DOHH2 (cell line): Measurements from ENCODE around the gene PRDX5.

Experiments used
- H3F3A ChIP-seq: fragments of 200-600 bp; sonication (generic), shearing (Covaris generic); 2 replicates; pipeline ENCODE4 v1.6.0; 2016; ENCODE audit warnings: antibody characterized with exemption, mild to moderate bottlenecking; ENCODE audit not compliant: control insufficient read depth, insufficient read depth
- H3K27ac ChIP-seq: fragments of 200-600 bp; sonication (generic); 2 replicates; pipeline ENCODE4 v1.5.1; 2014; ENCODE audit warnings: low read depth, mild to moderate bottlenecking, low read length, moderate library complexity
- H3K27me3 ChIP-seq: fragments of 200-600 bp; sonication (generic); 2 replicates; pipeline ENCODE4 v1.6.1; 2014; ENCODE audit warnings: mild to moderate bottlenecking, low read length, mixed read lengths; ENCODE audit not compliant: control insufficient read depth
- H3K36me3 ChIP-seq: fragments of 200-600 bp; sonication (generic); 2 replicates; pipeline ENCODE4 v1.6.1; 2014; ENCODE audit warnings: mild to moderate bottlenecking, low read length, moderate library complexity, mixed read lengths; ENCODE audit not compliant: control insufficient read depth
- H3K4me1 ChIP-seq: fragments of 200-600 bp; sonication (generic); 2 replicates; pipeline ENCODE4 v1.6.1; 2014; ENCODE audit warnings: mild to moderate bottlenecking, low read length, mixed read lengths; ENCODE audit not compliant: control insufficient read depth
- H3K4me2 ChIP-seq: fragments of 200-600 bp; sonication (generic); 2 replicates; pipeline ENCODE4 v1.6.0; 2014; ENCODE audit warnings: mild to moderate bottlenecking, low read length, moderate library complexity
- H3K4me3 ChIP-seq: fragments of 200-600 bp; sonication (generic); 2 replicates; pipeline ENCODE4 v1.5.1; 2014; ENCODE audit warnings: mild to moderate bottlenecking, low read length, mixed read lengths
- H3K79me2 ChIP-seq: fragments of 200-600 bp; sonication (generic); 2 replicates; pipeline ENCODE4 v1.6.1; 2014; ENCODE audit warnings: mild to moderate bottlenecking, low read length, mixed read lengths; ENCODE audit not compliant: control insufficient read depth
- H3K9me2 ChIP-seq: fragments of 200-600 bp; sonication (generic); replicated peaks from 2 replicates; pipeline ENCODE4 v1.6.1; 2014; ENCODE audit warnings: mild to moderate bottlenecking, low read length, mixed read lengths; ENCODE audit not compliant: control insufficient read depth
- H3K9me3 ChIP-seq: fragments of 200-600 bp; sonication (generic); 2 replicates; pipeline ENCODE4 v1.6.1; 2014; ENCODE audit warnings: antibody characterized with exemption, low read length, mixed read lengths; ENCODE audit not compliant: control insufficient read depth, insufficient read depth
- H4K20me1 ChIP-seq: fragments of 200-600 bp; sonication (generic); 2 replicates; pipeline ENCODE4 v1.6.0; 2014; ENCODE audit warnings: low read depth, mild to moderate bottlenecking, antibody characterized with exemption, low read length, moderate library complexity; ENCODE audit not compliant: control insufficient read depth, insufficient read depth
- CTCF ChIP-seq: fragments of 200-600 bp; sonication (generic); IDR thresholded peaks from one replicate; pipeline ENCODE4 v1.5.1; 2014; ENCODE audit warnings: antibody characterized with exemption, mild to moderate bottlenecking, low read depth, low read length; ENCODE audit not compliant: poor library complexity, severe bottlenecking
- EZH2phosphoT487 ChIP-seq: fragments of 200-600 bp; sonication (generic); IDR thresholded peaks from 2 replicates; pipeline ENCODE4 v1.6.1; 2017; ENCODE audit warnings: borderline replicate concordance, mild to moderate bottlenecking, antibody characterized with exemption, low read length, moderate library complexity, mixed read lengths

PRDX5 gene

DNA sequence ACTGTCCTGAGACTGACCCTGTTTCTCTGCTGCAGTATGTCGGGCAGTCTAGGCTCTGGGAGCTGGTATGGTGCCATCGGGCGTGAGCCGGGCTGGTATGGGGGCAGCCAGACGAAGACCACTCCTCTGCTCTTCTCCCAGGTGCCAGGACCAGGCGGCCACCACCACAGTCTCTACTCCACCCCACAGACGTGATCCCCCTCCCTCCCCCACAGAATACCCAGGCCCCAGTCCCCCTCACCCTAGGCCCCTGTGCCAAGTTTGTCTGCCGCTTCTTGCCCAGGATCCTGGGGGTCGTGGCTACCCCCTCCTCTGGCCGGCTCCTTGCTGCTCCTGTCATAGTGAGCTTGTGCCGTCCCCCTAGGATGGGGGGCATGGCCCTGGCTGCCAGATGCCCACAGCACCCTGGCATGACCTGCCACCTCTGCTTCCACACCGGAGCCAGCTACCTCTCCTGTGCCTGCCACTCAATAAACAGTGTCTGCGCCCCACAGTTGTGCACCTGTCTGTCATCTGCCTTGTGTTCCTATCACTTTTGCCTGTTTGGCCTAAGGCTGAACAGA lies 28.8 kb upstream of the PRDX5 start:
- Histone ChIP-seq H3K4me3 (no peak overlapping the region), H3K9me3 (no peaks in the 10 kb centered on the region), H3K79me2 (peaks cover 2% of the 10 kb centered on the region), H3K36me3 (no peaks in the 10 kb centered on the region), H3K27ac (no peak overlapping the region), H3F3A (peaks cover 2% of the 10 kb centered on the region; the same call in 1 of the 2 replicates), H3K4me1 (peaks cover 11% of the 10 kb centered on the region), H4K20me1 (no peaks in the 10 kb centered on the region), H3K9me2 (no peaks in the 10 kb centered on the region), H3K27me3 (peaks cover 31% of the 10 kb centered on the region), H3K4me2 (no peak overlapping the region)
- TF ChIP-seq EZH2phosphoT487 (no peak), CTCF (no peak)

- H3K27me3 ChIP-seq, result peaks cover 44% of the 10 kb centered on the region
- peaks cover 9% of the 10 kb centered on the region for H3K4me1 ChIP-seq
- TF ChIP-seq EZH2phosphoT487 (no peak), CTCF (no peak)
- H3F3A ChIP-seq, result no peaks in the 10 kb centered on the region
- no peaks in the 10 kb centered on the region for H3K9me3 ChIP-seq
- H3K4me3 ChIP-seq, result no peak overlapping the region
- H3K27ac ChIP-seq, result no peak overlapping the region
- no peak overlapping the region for H3K4me2 ChIP-seq
- no peaks in the 10 kb centered on the region for H3K9me2 ChIP-seq
- H3K79me2 ChIP-seq, result no peaks in the 10 kb centered on the region; the same call in 1 of the 2 replicates
- no peaks in the 10 kb centered on the region for H3K36me3 ChIP-seq
- H4K20me1 ChIP-seq, result no peaks in the 10 kb centered on the region
Observed at GRCh38 chr11:64290352-64291261, 27.3 kb upstream of the PRDX5 start.

DNA sequence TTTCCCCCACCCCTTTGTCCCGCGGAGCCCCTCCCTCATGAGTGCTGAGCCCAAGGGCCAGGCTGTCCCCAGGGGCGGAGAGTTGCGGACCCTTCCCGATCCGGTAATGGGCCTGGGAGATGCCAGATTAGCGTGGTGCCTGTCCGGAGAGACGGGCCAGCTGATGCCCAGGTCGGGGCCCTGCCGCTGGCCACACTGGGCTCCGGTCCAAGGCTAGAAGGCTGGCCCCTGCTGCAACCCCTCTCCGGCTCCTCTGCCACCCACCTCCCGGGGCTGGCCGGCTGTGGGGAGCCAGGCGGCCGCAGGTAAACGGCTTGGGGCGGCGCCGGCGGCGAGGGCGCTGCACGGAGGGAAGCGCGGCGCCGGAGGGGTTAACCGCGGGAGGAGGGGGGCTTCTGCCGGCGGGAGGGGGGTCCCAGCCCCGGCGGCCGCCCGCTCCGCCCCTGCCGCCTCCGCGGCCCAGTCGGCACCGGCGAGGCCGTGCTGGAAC lies 26.6 kb upstream of the PRDX5 start, which contains the start of gene KCNK4:
Gene KCNK4 (plus strand): TSS at position 41 of the 490 bp plus-strand sequence. CDS start 1,717 bp downstream, outside the sequence.
- peaks cover 5% of the 10 kb centered on the region for H3K4me1 ChIP-seq
- no peaks in the 10 kb centered on the region for H3F3A ChIP-seq
- peaks cover 51% of the 10 kb centered on the region for H3K27me3 ChIP-seq
- no peak within 1 kb of the TSS for H3K27ac ChIP-seq
- no peaks in the 10 kb centered on the region for H3K79me2 ChIP-seq
- TF ChIP-seq EZH2phosphoT487 (no peak), CTCF (no peak)
- no peaks in the 10 kb centered on the region for H3K36me3 ChIP-seq
- no peaks in the 10 kb centered on the region for H3K9me2 ChIP-seq
- H4K20me1 ChIP-seq, result no peaks in the 10 kb centered on the region
- H3K9me3 ChIP-seq, result no peaks in the 10 kb centered on the region
- H3K4me2 ChIP-seq, result no peak within 1 kb of the TSS
- no peak within 1 kb of the TSS for H3K4me3 ChIP-seq
